Measurements from ENCODE around the gene ERCC2.
"Not testable (repeated sequence)": the region's sequence is repeated elsewhere in the genome, so short reads cannot be mapped to it uniquely, and the experiment has no call there.

The ERCC2 gene

DNA sequence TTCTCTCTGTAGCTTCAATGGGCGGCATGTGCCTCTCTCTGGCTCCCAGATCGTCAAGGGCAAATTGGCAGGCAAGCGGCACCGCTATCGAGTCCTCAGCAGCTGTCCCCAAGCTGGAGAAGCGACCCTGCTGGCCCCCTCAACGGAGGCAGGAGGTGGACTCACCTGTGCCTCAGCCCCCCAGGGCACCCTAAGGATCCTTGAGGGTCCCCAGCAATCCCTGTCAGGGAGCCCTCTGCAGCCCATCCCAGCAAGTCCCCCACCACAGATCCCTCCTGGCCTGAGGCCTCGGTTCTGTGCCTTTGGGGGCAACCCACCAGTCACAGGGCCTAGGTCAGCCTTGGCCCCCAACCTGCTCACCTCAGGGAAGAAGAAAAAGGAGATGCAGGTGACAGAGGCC, 37.7 kb upstream of the ERCC2 start:
- no peak for TF ChIP-seq EZH2phosphoT487 (IDR thresholded peaks at IDR 0.05; ENCODE audit: borderline replicate concordance, low read length)
- TF ChIP-seq, protein P1, sequence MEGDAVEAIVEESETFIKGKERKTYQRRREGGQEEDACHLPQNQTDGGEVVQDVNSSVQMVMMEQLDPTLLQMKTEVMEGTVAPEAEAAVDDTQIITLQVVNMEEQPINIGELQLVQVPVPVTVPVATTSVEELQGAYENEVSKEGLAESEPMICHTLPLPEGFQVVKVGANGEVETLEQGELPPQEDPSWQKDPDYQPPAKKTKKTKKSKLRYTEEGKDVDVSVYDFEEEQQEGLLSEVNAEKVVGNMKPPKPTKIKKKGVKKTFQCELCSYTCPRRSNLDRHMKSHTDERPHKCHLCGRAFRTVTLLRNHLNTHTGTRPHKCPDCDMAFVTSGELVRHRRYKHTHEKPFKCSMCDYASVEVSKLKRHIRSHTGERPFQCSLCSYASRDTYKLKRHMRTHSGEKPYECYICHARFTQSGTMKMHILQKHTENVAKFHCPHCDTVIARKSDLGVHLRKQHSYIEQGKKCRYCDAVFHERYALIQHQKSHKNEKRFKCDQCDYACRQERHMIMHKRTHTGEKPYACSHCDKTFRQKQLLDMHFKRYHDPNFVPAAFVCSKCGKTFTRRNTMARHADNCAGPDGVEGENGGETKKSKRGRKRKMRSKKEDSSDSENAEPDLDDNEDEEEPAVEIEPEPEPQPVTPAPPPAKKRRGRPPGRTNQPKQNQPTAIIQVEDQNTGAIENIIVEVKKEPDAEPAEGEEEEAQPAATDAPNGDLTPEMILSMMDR (IDR thresholded peaks at IDR 0.05; ENCODE audit: low read depth, low read length, poor library complexity, severe bottlenecking): no peak
- 0 out of 2 replicates have a peak, but pooled peaks cover 8% of the 10 kb centered on the region for H3F3A ChIP-seq (ENCODE audit: control insufficient read depth, insufficient read depth)
- H3K4me1 ChIP-seq (ENCODE audit: control insufficient read depth, low read length): peaks cover 44% of the 10 kb centered on the region

DNA sequence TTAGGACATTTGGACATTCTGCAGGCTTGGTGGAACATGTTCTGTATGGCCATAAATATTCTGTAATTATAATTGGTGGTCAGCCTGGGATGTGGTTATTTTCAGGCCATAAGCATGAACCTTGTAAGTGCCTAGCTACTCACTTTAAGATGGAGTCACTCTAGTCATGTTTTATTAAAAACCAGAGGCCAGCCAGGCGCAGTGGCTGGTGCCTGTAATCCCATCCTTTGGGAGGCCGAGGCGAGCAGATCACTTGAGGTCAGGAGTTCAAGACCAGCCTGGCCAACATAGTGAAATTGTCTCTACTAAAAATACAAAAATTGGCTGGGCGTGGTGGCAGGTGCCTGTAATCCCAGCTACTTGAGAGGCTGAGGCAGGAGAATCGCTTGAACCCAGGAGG, 37.2 kb upstream of the ERCC2 start:
- not testable (repeated sequence) for H3K27ac ChIP-seq (ENCODE audit: low read depth, low read length)

More for the DNA sequence above, 37.7 kb upstream of the ERCC2 start:
- Histone ChIP-seq H3K4me2 (ENCODE audit: low read length) (peak overlapping the region; percentile 91), H3K27ac (ENCODE audit: low read depth, low read length) (no peak overlapping the region), H4K20me1 (ENCODE audit: control insufficient read depth, insufficient read depth, low read depth, low read length) (no peaks in the 10 kb centered on the region), H3K4me3 (ENCODE audit: low read length) (peak overlapping the region; percentile 95; the same call in 1 of the 2 replicates), H3K79me2 (ENCODE audit: control insufficient read depth, low read length) (peaks cover 31% of the 10 kb centered on the region), H3K36me3 (ENCODE audit: control insufficient read depth, low read length) (peaks cover 32% of the 10 kb centered on the region), H3K27me3 (ENCODE audit: control insufficient read depth, low read length) (peaks cover 8% of the 10 kb centered on the region), H3K9me2 (replicated peaks; ENCODE audit: control insufficient read depth, low read length) (no peaks in the 10 kb centered on the region), H3K9me3 (ENCODE audit: control insufficient read depth, insufficient read depth, low read length) (no peaks in the 10 kb centered on the region)

DNA sequence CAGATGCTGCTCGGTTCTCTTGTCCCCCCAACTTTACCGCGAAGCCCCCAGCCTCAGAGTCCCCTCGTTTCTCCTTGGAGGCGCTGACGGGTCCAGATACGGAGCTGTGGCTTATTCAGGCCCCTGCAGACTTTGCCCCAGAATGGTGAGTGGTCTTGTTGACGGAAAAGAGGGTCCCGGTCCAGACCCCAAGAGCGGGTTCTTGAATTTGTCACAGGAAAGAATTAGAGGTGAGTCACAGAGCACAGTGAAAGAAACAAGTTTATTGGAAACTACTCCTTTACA, 36.7 kb upstream of the ERCC2 start:
- Histone ChIP-seq H3K4me3 (ENCODE audit: low read length) (peak overlapping the region; percentile 95), H3K4me1 (ENCODE audit: control insufficient read depth, low read length) (peaks cover 52% of the 10 kb centered on the region), H3K9me2 (replicated peaks; ENCODE audit: control insufficient read depth, low read length) (no peaks in the 10 kb centered on the region), H3F3A (ENCODE audit: control insufficient read depth, insufficient read depth) (peaks cover 10% of the 10 kb centered on the region; the same call in 1 of the 2 replicates), H3K36me3 (ENCODE audit: control insufficient read depth, low read length) (peaks cover 29% of the 10 kb centered on the region), H3K9me3 (ENCODE audit: control insufficient read depth, insufficient read depth, low read length) (no peaks in the 10 kb centered on the region), H3K27me3 (ENCODE audit: control insufficient read depth, low read length) (peaks cover 12% of the 10 kb centered on the region), H3K79me2 (ENCODE audit: control insufficient read depth, low read length) (peaks cover 31% of the 10 kb centered on the region), H3K4me2 (ENCODE audit: low read length) (peak overlapping the region; percentile 91), H3K27ac (ENCODE audit: low read depth, low read length) (peak overlapping the region; percentile 83; the same call in 1 of the 2 replicates), H4K20me1 (ENCODE audit: control insufficient read depth, insufficient read depth, low read depth, low read length) (no peaks in the 10 kb centered on the region)
- TF ChIP-seq, protein P1 (IDR thresholded peaks at IDR 0.05; ENCODE audit: low read depth, low read length, poor library complexity, severe bottlenecking): no peak
- TF ChIP-seq EZH2phosphoT487 (IDR thresholded peaks at IDR 0.05; ENCODE audit: borderline replicate concordance, low read length): no peak

More for the DNA sequence above, 37.2 kb upstream of the ERCC2 start:
- H3K9me2 ChIP-seq (replicated peaks; ENCODE audit: control insufficient read depth, low read length); H3K9me3 ChIP-seq (ENCODE audit: control insufficient read depth, insufficient read depth, low read length); H4K20me1 ChIP-seq (ENCODE audit: control insufficient read depth, insufficient read depth, low read depth, low read length); H3F3A ChIP-seq (ENCODE audit: control insufficient read depth, insufficient read depth): not testable (repeated sequence)
- Histone ChIP-seq H3K4me2 (ENCODE audit: low read length) (peak overlapping the region; percentile 91), H3K4me3 (ENCODE audit: low read length) (peak overlapping the region; percentile 95), H3K36me3 (ENCODE audit: control insufficient read depth, low read length) (peaks cover 29% of the 10 kb centered on the region), H3K4me1 (ENCODE audit: control insufficient read depth, low read length) (peaks cover 50% of the 10 kb centered on the region), H3K27me3 (ENCODE audit: control insufficient read depth, low read length) (peaks cover 12% of the 10 kb centered on the region), H3K79me2 (ENCODE audit: control insufficient read depth, low read length) (peaks cover 31% of the 10 kb centered on the region)

DNA sequence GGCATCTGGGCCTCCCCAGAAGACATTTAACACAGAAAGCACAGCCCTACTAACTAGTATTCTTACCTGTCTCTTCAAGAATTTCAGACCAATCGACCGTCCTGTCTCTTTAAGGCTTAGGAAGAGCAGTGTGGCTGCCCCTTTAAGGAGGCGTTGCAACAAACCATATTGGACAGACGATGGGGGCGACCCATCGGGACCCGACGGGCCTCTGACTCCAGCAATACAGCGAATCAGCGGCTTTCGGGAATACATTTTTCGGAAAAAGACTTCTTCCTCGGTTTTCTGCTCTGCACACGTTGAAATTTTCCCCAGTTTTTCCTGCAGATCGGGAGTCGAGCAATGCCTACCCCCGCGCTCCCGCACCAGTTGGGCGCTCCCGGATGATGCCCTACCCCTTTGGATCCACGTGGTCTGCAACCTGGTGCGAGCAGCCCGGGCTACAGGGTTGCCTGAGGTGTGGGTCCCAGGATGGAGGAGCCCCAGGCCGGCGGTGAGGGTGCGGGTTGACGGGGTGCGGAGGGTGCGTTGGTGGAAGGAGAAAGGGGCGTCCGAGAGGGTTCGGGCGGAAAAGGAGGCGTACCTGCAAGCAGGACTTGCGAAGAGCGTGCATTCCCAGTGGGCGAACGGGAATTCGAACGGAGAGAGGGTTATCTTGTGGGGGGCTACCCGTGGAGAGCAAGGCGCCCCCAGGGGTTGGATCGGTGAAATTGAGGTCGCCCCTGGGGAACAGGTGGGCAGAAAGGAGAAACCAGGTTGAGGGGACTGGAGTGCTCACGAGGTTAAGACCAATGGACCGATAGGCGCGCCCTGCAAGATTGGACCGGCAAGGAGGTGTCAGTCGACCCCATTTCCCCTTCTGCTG, 36.1 kb upstream of the ERCC2 start, which contains the start of gene POLR1G:
Gene POLR1G (plus strand): TSS at position 419 of the 865 bp plus-strand sequence. CDS start 53 bp downstream, at position 472.
- H3K36me3 ChIP-seq (ENCODE audit: control insufficient read depth, low read length): peaks cover 28% of the 10 kb centered on the region
- TF ChIP-seq EZH2phosphoT487 (IDR thresholded peaks at IDR 0.05; ENCODE audit: borderline replicate concordance, low read length): no peak
- TF ChIP-seq, protein P1 (IDR thresholded peaks at IDR 0.05; ENCODE audit: low read depth, low read length, poor library complexity, severe bottlenecking): peak; percentile 22
- peaks cover 31% of the 10 kb centered on the region for H3K79me2 ChIP-seq (ENCODE audit: control insufficient read depth, low read length)
- peaks cover 52% of the 10 kb centered on the region for H3K4me1 ChIP-seq (ENCODE audit: control insufficient read depth, low read length)
- H3K4me2 ChIP-seq (ENCODE audit: low read length): peak within 1 kb of the TSS; percentile 91
- H3K9me2 ChIP-seq (replicated peaks; ENCODE audit: control insufficient read depth, low read length): no peaks in the 10 kb centered on the region
- H3K27me3 ChIP-seq (ENCODE audit: control insufficient read depth, low read length): peaks cover 12% of the 10 kb centered on the region
- peak within 1 kb of the TSS; percentile 95 for H3K4me3 ChIP-seq (ENCODE audit: low read length)
- no peaks in the 10 kb centered on the region for H4K20me1 ChIP-seq (ENCODE audit: control insufficient read depth, insufficient read depth, low read depth, low read length)
- no peaks in the 10 kb centered on the region for H3K9me3 ChIP-seq (ENCODE audit: control insufficient read depth, insufficient read depth, low read length)
- H3K27ac ChIP-seq (ENCODE audit: low read depth, low read length): peak within 1 kb of the TSS; percentile 83
- H3F3A ChIP-seq (ENCODE audit: control insufficient read depth, insufficient read depth): peaks cover 12% of the 10 kb centered on the region; the same call in 1 of the 2 replicates

Measured in DOHH2 (cell line).